Uterus (tissue), 4 donors: ENCODE results near the gene ZDHHC14. TPM values are rescaled to one million over a fixed set of nuclear protein-coding genes. Genes with fewer than 3 reads are reported as not detected.

ENCODE experiments used
- DNase-seq, 2 donors: peaks; one replicate each; pipeline ENCODE4 v3.0.0-alpha.2; 2019 to 2020
- H3K27ac ChIP-seq, 2 donors: fragments of 200-600 bp; sonication (generic); 1 replicate in 1 of 2; 2 replicates in 1 of 2; pipeline ENCODE4 v1.5.1; 2016 to 2018
- H3K27me3 ChIP-seq, 2 donors: fragments of 200-600 bp; sonication (generic); one replicate each; pipeline ENCODE4 v1.5.1; 2018 to 2019; ENCODE audit warnings: control low read depth in 1 of 2
- H3K36me3 ChIP-seq, 2 donors: fragments of 200-600 bp; sonication (generic); one replicate each; pipeline ENCODE4 v1.5.1; 2019; ENCODE audit warnings: control low read depth in 1 of 2
- H3K4me1 ChIP-seq, 2 donors: fragments of 200-600 bp; sonication (generic); one replicate each; pipeline ENCODE4 v1.5.1; 2018 to 2019; ENCODE audit warnings: control low read depth in 1 of 2
- H3K4me3 ChIP-seq, 2 donors: fragments of 200-600 bp; sonication (generic); 1 replicate in 1 of 2; 2 replicates in 1 of 2; pipeline ENCODE4 v1.5.1; 2018 to 2019; ENCODE audit warnings: mild to moderate bottlenecking in 1 of 2
- H3K9me3 ChIP-seq, 2 donors: fragments of 200-600 bp; sonication (generic); one replicate each; pipeline ENCODE4 v1.5.1; 2019; ENCODE audit warnings: control low read depth in 1 of 2
- CTCF ChIP-seq, 4 experiments: fragments of 200-600 bp in 2 of 4; fragments of 450-650 bp in 2 of 4; sonication (generic) in 2 of 4; IDR thresholded peaks; one replicate each; pipeline ENCODE4 v1.5.1; 2016 to 2019; ENCODE audit warnings: antibody characterized with exemption in 4 of 4, mild to moderate bottlenecking in 2 of 4, moderate library complexity in 1 of 4
- POLR2A ChIP-seq, 2 donors: fragments of 450-650 bp; IDR thresholded peaks; one replicate each; pipeline ENCODE4 v1.6.1; 2016; ENCODE audit warnings: antibody characterized with exemption in 2 of 2, mild to moderate bottlenecking in 1 of 2, moderate library complexity in 1 of 2
- intact Hi-C: fragments of 100-400 bp; cut with DNase I; formaldehyde crosslinking; loops from one replicate; pipeline ENCODE4 v1.15.1; 2023; ENCODE audit warnings: low total_unique reads
- total RNA-seq, 4 donors: library from RNA; depleted of rRNA in 3 of 4; stranded (reverse); fragments of >200 nt in 3 of 4; gene quantifications; one replicate each; pipeline versions ENCODE4 v1.1.0 to v1.2.4, GENCODE V29; 2014 to 2023
- donor health status: DM: yes; HTN: yes; CAD: no.

ZDHHC14 gene
- total RNA-seq, 4 donors from 2014 or later, result 5.6 to 28.3 (median 12.9) TPM

DNA sequence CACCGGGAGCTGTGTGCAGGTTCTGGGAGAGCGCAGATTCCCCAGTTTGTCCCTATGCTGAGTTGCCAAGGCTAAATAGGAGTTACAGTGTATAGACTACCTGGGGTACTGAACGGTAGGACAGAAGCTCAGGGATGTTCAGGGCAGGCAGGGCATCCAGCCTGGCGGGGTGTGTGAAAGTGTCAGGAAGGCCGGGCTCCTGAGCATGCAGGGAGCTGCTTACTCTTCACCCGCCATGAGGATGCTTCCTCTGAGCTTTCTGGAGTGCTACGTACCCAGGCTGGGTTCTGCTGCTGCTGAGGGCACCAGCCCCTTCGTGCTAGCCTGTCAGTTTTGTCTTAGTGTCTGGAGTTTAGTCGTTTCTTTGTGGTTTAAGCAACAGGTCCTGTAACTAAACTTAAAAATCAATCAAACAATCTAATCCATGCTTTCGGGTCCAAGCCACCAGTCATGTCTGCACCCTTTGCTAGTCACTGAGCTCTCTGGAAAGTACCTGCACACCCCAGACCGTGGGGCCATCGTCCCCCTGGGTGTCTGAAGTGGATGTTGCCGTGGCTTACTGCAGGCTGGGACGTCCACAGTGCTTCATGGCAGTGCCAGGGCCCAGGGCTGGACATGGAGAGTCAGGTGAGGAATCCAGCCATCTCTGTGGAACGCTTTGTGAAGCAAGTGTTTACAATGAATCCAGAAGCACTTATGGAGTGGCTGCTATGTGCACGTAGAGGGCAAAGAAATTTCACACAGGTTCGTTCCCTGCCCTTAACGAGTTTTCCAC is 221.7 kb downstream of the ZDHHC14 start:
- no peaks in the 10 kb centered on the region for H3K27me3 ChIP-seq
- H3K4me3 ChIP-seq, result no peak overlapping the region
- TF ChIP-seq POLR2A (IDR thresholded peaks at IDR 0.05) (no peak), CTCF (IDR thresholded peaks at IDR 0.05) (no peak)
- no peaks in the 10 kb centered on the region for H3K9me3 ChIP-seq
- intact Hi-C loops, result no loop called here
- no peaks in the 10 kb centered on the region for H3K36me3 ChIP-seq
- H3K27ac ChIP-seq, result no peak overlapping the region
- peaks cover 4 to 5% of the 10 kb centered on the region in 2 donors for H3K4me1 ChIP-seq
- DNase-seq, result peak in 1 of 2 donors; percentile 13

GRCh38 chr6:157603314-157603940 is 222.4 kb downstream of the ZDHHC14 start:
- DNase-seq, result peak in 1 of 2 donors; percentile 13
- intact Hi-C loops, result no loop called here
- no peaks in the 10 kb centered on the region for H3K27me3 ChIP-seq
- no peak overlapping the region for H3K27ac ChIP-seq
- H3K9me3 ChIP-seq, result no peaks in the 10 kb centered on the region
- H3K4me1 ChIP-seq, result no peaks in the 10 kb centered on the region
- H3K36me3 ChIP-seq, result no peaks in the 10 kb centered on the region
- TF ChIP-seq CTCF (IDR thresholded peaks at IDR 0.05), result no peak
- TF ChIP-seq POLR2A (IDR thresholded peaks at IDR 0.05), result no peak
- no peak overlapping the region for H3K4me3 ChIP-seq

DNA sequence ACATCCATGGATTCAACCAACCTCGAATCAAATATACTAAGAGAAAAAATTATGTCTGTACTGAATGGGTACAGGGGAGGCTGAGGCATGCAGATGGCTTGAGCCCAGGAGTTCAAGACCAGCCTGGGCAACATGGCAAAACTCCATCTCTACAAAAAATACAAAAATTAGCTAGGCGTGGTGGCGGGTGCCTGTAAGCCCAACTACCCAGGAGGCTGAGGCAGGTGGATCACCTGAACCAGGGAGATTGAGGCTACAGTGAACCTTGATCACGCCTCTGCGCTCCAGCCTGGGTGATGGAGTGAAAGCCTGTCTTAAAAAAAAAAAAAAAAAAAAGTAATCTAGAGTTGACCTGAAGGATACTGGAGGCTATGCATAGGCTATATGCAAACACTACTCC is 223.0 kb downstream of the ZDHHC14 start:
- peak in 1 of 2 donors; percentile 9 for DNase-seq
- Histone ChIP-seq H3K27ac (peak overlapping the region; percentile 43 to 73), H3K36me3 (no peaks in the 10 kb centered on the region), H3K4me3 (no peak overlapping the region), H3K4me1 (no peaks in the 10 kb centered on the region), H3K9me3 (no peaks in the 10 kb centered on the region), H3K27me3 (no peaks in the 10 kb centered on the region)
- intact Hi-C loops, result no loop called here
- TF ChIP-seq POLR2A (IDR thresholded peaks at IDR 0.05) (no peak), CTCF (IDR thresholded peaks at IDR 0.05) (no peak)

DNA sequence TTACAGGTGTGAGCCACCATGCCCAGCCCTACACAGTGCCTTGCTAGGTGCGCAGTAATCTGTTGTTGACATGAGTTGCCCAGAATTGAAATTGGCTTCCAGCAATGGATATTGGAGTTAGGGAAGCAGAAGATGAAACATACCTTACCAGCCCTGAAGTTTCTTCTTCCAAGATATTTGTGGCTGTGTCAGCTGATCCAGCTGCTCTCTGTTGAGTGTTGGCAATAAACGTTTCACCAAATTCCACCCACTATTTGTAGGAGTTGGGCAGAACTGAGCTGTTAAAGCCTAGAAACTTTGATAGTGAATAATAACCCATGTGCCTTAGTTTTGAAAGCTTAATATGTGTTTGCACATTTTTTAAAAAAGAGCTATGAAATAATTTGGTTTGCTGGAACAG is 223.8 kb downstream of the ZDHHC14 start:
- Histone ChIP-seq H3K27ac (peak overlapping the region; percentile 43 to 73), H3K4me3 (no peak overlapping the region), H3K36me3 (no peaks in the 10 kb centered on the region), H3K9me3 (no peaks in the 10 kb centered on the region), H3K27me3 (no peaks in the 10 kb centered on the region), H3K4me1 (no peaks in the 10 kb centered on the region)
- peak in 1 of 2 donors; percentile 20 for DNase-seq
- TF ChIP-seq CTCF (IDR thresholded peaks at IDR 0.05) (no peak), POLR2A (IDR thresholded peaks at IDR 0.05) (no peak)
- intact Hi-C loops, result no loop called here

DNA sequence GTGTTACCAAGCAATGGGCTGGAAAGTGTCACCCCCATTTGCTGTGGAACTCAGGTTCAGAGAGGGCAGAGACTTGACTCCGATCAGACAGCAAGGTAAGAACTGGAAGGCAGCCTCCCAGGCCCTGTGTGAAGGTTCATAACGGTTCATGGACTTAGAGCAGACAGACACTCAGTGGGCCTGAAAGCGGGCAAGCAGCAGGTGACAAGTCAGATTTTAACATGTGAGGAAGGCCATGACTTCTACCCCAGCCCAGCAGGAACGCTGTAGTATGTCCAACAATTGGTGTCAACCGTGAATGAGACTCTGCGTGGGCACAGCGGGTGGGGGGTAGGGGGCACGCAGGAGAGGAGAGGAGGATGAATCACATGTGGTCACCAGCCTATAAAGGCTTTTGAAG is 224.5 kb downstream of the ZDHHC14 start:
- H3K4me1 ChIP-seq, result no peaks in the 10 kb centered on the region
- H3K27me3 ChIP-seq, result no peaks in the 10 kb centered on the region
- TF ChIP-seq POLR2A (IDR thresholded peaks at IDR 0.05), result no peak
- no peak for TF ChIP-seq CTCF (IDR thresholded peaks at IDR 0.05)
- H3K27ac ChIP-seq, result peak overlapping the region; percentile 43 to 73
- DNase-seq, result peak in 1 of 2 donors; percentile 14
- no peaks in the 10 kb centered on the region for H3K9me3 ChIP-seq
- H3K36me3 ChIP-seq, result no peaks in the 10 kb centered on the region
- no peak overlapping the region for H3K4me3 ChIP-seq
- intact Hi-C loops, result no loop called here
